Stimulated activated CD4-positive, alpha-beta T cell treated with anti-CD3 and anti-CD28 coated beads, Interleukin-15, amount 100 ng/mL, for 1 hour (primary cell): Measurements from ENCODE around the gene PPP2R5C.

Source experiments
- DNase-seq, 2 donors: peaks; one replicate each; pipeline ENCODE4 v3.0.0-alpha.2; 2020; ENCODE audit warnings: low read depth in 1 of 2, low spot score in 1 of 2

The PPP2R5C gene

GRCh38 chr14:101915871-101916815 lies 154.6 kb downstream of the PPP2R5C start:
- DNase-seq = no peak

- no peak for DNase-seq
Measured at GRCh38 chr14:101916816-101917412, 155.4 kb downstream of the PPP2R5C start.

DNA sequence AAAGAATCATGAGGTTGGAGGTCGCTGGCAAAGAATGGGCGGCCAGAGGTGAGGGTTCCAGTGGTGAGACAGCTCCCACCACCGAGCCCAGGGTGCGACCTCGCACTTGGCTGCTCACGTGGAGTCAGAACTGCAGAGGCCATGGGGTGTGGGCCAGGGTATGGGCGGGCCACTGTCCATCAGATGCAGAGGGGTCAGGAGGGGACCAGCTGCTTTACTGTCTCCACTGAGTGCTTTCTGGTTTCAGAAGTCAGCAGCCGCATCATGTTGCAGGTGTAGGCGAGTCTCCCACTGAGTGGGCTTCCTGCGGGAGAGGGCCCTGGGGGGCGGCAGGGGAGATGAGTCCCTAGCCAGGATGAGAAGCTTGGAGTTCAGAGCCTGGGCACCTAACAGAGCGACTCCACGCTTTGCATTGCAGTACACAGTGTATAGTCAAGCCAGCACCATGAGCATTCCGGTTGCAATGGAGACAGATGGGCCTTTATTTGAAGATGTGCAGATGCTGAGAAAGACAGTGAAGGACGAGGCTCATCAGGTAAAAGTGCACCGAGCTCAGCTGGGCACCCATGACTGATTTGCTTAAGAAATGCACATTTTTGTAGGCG lies 156.0 kb downstream of the PPP2R5C start:
- no peak for DNase-seq

GRCh38 chr14:101918065-101918989 lies 156.8 kb downstream of the PPP2R5C start:
- no peak for DNase-seq

- no peak for DNase-seq
Measured at GRCh38 chr14:101920271-101920670, 158.8 kb downstream of the PPP2R5C start.

DNA sequence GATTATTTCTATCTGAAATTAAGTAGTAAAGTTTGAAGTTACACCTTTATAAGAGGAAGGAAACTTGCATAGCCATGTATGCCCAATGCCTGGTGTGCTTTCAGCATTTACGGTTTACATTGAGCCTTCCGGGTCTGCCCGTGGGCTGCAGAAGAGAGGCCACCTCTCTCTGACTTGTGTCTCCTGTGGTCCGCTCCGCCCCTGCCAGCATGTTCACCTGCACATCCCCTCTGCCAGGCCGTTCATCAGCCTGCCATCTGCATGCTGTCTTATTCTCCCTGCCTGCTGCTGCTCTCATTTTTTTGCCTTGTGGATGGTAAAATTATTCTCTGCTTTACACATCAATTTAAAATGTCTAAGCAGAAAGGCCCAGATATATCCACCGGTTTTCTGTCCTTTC lies 161.4 kb downstream of the PPP2R5C start:
- no peak for DNase-seq

DNA sequence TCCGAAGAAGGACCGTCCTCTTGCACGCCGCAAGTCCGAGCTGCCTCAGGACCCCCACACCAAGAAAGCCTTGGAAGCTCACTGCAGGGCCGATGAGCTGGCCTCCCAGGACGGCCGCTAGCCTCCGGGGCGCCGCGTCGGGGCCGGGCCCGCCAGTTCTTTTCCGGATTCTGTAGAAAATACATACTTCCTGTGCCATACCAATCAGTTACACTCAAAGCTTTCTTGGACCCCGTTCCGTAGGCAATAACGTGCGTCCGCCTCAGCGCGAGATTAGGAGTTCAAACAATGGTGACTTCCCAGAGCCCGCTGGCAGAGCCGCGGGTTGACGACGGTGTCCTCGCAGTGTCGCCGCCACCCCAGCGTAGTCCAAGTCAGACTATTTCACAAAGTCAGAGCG lies 163.6 kb downstream of the PPP2R5C start:
- no peak for DNase-seq

GRCh38 chr14:101926085-101926484 lies 164.6 kb downstream of the PPP2R5C start:
- no peak for DNase-seq

- no peak for DNase-seq
Measured at GRCh38 chr14:101926620-101927019, 165.1 kb downstream of the PPP2R5C start.

DNA sequence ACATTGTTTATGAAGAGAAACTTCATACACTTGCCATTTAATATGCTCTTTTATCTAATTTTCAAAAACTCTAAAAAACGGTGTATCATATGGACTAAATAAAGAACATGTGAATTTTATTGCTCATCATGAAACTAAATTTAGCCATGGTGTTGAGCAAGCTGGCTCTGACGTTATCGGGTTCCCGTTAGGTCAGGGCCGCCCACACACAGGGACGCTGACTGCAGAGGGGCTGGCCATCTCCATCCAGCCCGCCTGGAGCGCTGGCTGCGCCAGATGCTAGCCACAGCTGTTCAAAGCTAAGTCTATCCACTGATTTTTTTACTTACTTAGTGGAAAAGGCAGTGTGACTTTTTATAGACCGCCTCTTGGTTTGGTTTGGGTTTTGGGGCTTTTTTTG lies 166.3 kb downstream of the PPP2R5C start:
- no peak for DNase-seq

GRCh38 chr14:101928415-101928841 lies 166.9 kb downstream of the PPP2R5C start:
- DNase-seq = no peak

DNA sequence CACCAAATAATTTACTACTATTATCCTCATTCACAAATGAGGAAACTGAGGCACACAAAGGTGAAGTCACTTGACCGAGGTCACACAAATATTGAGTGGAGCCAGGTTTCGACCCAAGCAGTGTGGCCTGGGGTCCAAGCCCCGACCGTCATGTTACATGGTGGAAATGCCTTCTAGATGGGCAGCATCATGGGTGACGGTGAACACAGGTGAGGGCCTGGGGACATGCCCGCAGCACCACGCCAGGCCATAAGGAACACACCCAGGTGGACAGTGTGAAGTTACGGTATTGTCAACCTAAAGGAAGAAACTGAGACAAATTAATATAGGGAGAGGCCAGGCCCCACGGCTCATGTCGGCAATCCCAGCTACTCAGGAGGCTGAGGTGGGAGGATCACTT lies 167.6 kb downstream of the PPP2R5C start:
- no peak for DNase-seq

DNA sequence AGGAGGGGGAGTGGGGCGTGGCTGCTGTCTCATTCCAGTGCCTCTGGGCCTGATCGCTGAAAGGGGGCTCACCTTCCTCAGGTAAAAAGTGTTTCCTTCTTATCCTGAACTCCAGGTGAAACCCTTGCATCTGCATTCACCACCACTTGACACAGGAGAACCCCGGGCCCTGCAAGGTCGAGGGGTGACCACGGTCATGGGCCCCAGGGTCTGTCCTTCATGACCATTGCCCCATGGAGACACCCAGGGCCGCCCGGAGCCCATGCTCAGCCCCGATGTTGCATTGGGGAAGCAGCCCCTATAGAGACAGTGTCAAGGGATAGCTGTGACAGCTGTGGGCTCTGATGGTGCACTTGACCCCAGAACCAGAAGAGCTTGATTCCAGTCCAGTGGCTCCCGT lies 168.4 kb downstream of the PPP2R5C start:
- no peak for DNase-seq

- no peak for DNase-seq
Measured at GRCh38 chr14:101932673-101933072, 171.2 kb downstream of the PPP2R5C start.

DNA sequence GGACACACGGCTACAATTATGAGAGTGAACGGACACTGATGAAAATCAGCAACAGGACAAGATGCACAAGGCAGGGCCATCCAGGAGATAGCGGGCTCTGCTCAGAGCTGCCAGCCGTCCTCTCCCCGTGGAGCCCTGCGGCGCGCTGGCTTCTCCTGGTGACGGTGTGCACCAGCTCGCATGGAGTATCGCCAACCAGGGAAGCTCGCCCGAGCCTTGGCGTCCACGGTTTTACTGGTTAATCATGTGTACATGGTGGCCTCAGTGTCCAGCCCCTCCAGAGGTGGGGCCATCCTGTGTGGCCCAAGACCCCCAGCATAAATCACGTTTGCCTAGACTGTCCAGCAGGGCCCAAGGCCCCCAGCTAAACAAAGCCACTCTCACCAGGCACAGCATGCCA lies 171.7 kb downstream of the PPP2R5C start:
- DNase-seq = no peak

DNA sequence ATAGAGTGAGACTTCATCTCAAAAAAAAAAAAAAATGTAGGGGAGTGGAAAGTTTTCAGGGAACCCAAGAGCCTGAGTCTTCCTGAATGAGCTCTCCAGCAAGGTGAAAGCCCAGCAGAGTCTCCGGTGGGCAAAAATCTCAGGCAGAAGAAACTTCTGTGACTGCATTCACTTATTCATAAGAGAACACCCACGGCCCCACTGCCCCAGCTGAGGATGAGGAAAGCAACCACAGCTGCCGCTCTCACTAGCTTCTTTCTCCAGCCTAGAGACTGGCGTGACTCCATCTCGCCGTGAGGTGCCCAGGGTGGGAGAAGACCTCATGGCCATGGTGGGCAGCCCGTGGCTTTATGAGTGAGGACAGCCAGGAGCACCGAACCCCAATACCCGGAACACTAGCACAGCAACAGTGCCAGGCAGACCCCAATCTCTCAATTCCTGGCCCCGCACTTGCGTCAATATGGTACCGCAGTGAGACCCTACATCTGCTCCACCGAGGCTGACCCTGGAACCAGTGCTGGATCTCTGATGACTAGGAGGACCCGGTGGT lies 173.2 kb downstream of the PPP2R5C start:
- no peak for DNase-seq

DNA sequence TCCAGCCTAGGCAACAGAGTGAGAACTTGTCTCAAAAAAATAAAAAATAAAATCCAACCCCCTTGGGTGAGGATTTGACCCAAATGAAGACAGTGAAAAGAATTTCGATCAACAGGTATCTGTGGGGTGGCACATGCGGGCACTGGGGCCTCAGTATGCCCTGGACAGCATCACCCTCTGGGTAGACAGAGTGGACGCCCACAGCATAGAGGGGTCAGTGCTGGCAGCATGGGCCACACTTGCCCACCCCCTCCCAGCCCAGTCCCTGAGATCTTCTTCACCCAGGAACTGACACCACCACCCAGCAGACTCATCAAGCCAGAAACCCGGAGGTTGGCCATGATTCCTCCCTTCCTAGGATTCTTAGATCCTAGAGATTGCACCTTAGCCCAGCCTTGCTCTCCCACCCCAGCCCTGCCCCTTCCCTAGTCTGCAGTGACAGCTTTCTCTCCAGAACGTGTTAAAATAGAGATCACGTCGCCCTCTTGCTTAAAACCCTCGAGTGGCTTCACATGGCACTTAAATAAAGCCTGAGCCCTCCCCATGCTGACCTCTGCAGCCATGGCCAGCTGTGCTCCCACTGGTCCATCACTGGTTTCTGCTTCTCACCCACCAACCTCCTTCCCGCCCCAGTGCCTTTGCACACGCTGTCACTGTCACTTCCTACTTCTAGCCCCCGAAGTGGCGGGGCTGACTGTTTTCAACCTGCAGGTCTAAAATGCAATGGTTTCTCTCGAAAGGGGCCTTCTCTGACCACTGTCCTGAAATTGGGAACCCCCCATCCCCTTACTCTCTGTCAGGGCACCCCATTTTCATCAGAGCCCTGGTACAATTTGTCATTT lies 176.6 kb downstream of the PPP2R5C start:
- no peak for DNase-seq

DNA sequence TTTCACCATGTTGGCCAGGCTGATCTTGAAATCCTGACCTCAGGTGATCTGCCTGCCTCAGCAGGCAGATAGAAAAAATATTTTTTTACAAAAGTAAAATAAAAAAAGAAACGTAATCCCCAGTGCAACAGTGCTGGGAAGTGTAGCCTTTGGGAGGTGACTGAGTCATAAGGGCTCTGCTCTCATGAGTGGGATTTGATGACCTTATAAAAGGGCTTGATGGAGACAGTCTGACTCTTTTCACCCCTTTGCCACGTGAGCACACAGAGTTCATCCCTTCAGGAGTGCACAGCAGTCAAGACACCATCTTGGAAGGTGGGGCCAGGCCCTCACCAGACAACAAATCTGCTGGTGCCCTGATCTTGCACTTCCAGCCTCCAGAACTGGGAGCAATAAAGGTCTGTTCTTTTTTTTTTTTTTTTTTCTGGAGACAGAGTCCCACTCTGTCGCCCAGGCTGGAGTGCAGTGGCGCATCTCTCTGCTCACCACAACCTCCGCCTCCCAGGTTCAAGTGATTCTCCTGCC lies 178.2 kb downstream of the PPP2R5C start:
- no peak for DNase-seq

GRCh38 chr14:101944451-101944850 lies 182.9 kb downstream of the PPP2R5C start:
- no peak for DNase-seq

DNA sequence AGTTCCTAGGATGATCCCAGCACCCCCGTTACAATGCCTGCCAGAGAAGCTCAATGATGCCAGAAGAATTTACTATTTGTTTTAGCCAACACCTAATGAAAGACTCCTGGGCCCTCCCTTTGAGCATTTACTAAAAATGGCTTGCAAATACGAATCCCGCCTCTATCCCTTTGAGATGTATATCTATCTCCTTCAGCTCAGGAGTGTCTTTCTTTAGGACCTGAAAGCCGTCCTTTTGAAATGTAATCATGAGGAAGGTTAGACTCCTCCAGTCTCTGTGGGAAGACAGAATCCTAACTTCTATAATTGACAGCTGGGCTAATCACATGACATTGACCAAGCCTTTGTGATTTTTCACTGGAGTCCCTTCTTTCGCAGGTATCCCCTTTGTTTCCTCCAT lies 183.7 kb downstream of the PPP2R5C start:
- DNase-seq = no peak
